Kidney epithelial cell (primary cell): ENCODE data around the gene P2RY12. TPM values are rescaled to one million over a fixed set of nuclear protein-coding genes. Genes with fewer than 3 reads are reported as not detected.
"Not testable (repeated sequence)": the region's sequence is repeated elsewhere in the genome, so short reads cannot be mapped to it uniquely, and the experiment has no call there.

Source experiments
- DNase-seq: peaks from one replicate; pipeline ENCODE4 v3.0.0-alpha.2; 2010; ENCODE audit warnings: low read depth
- H3K27me3 ChIP-seq: 2 replicates; pipeline ENCODE4 v1.6.0; 2011; ENCODE audit warnings: low read length; ENCODE audit not compliant: control insufficient read depth, insufficient read depth
- H3K36me3 ChIP-seq: 2 replicates; pipeline ENCODE4 v1.5.1; 2011; ENCODE audit warnings: low read length; ENCODE audit not compliant: control insufficient read depth, insufficient read depth
- H3K4me3 ChIP-seq: 2 replicates; pipeline ENCODE4 v1.5.1; 2011; ENCODE audit warnings: low read depth, mild to moderate bottlenecking, control low read depth, low read length
- total RNA-seq: library from RNA; depleted of rRNA; stranded (reverse); fragments of >200 nt; gene quantifications from 2 replicates; pipeline ENCODE4 v1.2.3, GENCODE V29; 2015
- TF ChIP-seq, protein P1 (sequence below): IDR thresholded peaks from 2 replicates; pipeline ENCODE4 v1.5.1; 2011; ENCODE audit warnings: mild to moderate bottlenecking, moderate library complexity, low read length, control low read depth, inconsistent platforms; ENCODE audit not compliant: insufficient read depth, poor library complexity, severe bottlenecking

The P2RY12 gene
- total RNA-seq, 1 donor from 2014 or later, result not detected

DNA sequence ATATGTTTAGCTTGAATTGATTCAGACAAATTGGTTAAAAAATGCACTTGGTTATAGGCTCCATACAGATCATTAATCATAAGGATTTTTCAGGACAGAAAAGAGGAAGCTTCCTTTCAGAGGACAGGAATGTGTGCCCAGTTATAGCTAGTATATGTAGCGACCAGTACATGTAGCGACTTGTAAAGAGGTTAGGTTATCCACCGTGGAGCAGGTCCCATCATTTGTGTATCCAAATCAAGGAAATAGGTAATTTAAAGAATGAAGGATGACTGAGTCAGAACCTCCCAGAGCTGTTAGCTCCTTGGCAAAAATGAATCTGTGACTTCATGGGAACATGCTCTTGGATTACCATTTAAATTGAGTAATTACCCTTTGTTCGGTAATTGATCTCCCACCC lies 15.8 kb upstream of the P2RY12 start:
- Histone ChIP-seq H3K4me3 (no peak overlapping the region), H3K36me3 (no peaks in the 10 kb centered on the region), H3K27me3 (no peaks in the 10 kb centered on the region)
- no peak for DNase-seq
- TF ChIP-seq, protein P1, sequence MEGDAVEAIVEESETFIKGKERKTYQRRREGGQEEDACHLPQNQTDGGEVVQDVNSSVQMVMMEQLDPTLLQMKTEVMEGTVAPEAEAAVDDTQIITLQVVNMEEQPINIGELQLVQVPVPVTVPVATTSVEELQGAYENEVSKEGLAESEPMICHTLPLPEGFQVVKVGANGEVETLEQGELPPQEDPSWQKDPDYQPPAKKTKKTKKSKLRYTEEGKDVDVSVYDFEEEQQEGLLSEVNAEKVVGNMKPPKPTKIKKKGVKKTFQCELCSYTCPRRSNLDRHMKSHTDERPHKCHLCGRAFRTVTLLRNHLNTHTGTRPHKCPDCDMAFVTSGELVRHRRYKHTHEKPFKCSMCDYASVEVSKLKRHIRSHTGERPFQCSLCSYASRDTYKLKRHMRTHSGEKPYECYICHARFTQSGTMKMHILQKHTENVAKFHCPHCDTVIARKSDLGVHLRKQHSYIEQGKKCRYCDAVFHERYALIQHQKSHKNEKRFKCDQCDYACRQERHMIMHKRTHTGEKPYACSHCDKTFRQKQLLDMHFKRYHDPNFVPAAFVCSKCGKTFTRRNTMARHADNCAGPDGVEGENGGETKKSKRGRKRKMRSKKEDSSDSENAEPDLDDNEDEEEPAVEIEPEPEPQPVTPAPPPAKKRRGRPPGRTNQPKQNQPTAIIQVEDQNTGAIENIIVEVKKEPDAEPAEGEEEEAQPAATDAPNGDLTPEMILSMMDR, result no peak

DNA sequence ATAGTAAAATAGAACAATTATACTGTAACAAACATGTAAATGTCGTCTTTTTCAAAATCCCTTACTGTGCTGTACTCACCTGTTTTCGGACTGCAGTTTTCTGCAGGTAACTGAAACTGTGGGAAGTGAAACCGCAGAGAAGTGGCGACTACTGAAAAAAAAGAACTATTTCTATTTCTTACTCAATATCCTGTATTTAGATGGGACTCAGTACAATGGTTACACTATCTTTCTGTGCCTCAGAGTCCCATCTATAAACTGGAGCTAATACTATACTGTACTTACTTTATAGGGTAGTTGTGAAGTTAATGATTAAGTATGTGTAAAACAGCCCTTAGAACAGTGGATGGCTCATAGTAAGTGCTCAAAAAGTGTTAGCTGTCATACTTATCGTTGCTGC lies 14.3 kb upstream of the P2RY12 start:
- DNase-seq, result no peak
- Histone ChIP-seq H3K27me3 (no peaks in the 10 kb centered on the region), H3K36me3 (no peaks in the 10 kb centered on the region), H3K4me3 (no peak overlapping the region)
- TF ChIP-seq, protein P1, result no peak

DNA sequence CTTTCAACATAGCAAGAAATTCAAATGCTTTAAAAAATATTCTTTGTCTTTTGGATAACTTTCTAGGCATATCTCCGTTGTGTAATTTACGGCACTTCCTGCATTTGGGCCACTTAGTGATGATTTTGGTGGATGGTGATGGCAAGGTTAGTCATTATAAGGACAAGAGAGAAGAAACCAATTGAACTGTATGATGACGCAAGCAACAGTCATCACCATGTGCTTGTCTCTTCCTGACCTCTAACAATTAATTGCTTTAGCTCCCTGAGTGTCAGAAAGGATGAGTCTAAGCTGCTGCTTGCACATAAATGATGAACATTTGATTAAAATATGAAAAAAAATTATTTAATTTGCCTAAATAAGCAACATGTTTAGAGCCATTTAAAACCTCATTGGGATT lies 11.3 kb upstream of the P2RY12 start:
- DNase-seq, result peak; percentile 38
- Histone ChIP-seq H3K4me3 (no peak overlapping the region), H3K36me3 (no peaks in the 10 kb centered on the region), H3K27me3 (no peaks in the 10 kb centered on the region)
- TF ChIP-seq, protein P1, result no peak

DNA sequence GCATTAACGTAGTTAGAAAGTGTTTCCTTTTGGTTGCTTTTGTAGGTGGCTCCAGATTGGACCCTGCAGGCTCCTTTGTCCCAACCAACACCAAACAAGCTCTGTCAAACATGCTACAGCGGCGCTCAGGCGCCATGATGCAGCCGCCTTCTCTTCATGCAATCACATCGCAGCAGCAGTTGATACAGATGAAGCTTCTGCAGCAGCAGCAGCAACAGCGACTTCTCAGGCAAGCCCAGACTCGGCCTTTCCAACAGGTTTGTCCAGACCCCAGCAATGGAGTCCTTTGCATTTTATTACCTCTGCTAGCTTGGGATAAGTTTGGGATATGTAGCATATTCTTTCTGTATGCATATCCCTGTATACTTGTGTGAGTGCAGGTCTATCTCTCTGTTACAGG lies 10.1 kb upstream of the P2RY12 start:
- Histone ChIP-seq H3K4me3 (no peak overlapping the region), H3K36me3 (no peaks in the 10 kb centered on the region), H3K27me3 (no peaks in the 10 kb centered on the region)
- TF ChIP-seq, protein P1, result no peak
- DNase-seq, result no peak

DNA sequence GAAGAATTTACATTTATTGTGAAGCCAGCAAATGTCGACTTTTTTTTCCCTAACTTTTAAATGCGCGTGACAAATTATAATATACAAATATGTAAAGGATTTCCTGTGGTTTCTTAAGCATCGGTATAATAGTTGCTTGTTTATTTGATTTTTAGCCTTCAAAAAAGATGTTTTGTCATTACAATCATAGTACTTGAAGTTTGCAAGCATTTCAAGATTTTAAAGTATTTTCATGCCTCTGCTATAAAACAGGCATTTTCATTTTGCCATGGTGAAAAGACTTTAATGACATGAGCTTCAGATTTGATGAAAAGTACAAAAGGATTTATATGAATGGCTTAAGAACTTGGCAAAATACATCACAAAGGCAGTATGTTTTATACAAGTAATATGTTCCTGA lies 9.4 kb upstream of the P2RY12 start:
- no peaks in the 10 kb centered on the region for H3K27me3 ChIP-seq
- DNase-seq, result no peak
- TF ChIP-seq, protein P1, result no peak
- H3K36me3 ChIP-seq, result no peaks in the 10 kb centered on the region
- no peak overlapping the region for H3K4me3 ChIP-seq

DNA sequence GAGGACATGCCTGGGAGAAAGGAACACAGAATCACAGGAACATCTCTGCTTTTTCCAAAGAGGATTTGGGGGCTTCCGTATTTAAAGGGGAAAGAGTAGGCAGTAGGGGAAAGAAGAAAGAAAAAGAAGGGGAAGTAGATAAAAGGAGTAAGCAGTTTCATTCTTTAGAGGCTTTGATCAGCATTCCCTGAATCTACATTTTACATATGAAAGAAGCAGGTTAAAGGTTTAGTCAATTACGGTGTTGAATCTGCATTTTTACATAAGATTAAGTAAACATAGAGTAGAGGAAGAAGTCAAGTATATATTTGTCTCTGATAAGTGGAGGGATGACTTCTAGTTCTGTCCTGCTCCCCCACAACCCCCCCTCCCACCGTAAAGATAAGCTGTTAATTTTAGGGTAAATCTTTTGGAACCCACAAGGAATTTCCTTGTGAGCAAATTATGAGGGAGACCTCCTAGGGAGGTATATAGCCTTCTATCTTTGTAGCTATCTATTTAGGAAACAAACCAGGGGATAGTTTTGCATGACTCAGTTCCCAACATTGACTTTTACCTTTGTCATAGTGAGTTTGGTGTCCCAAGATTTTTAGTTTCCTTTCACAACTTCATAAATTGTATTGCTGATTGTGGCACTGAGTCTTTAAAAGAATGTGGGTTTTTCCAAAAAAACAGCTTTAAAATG lies 8.7 kb upstream of the P2RY12 start:
- H3K36me3 ChIP-seq, result no peaks in the 10 kb centered on the region
- TF ChIP-seq, protein P1, result no peak
- H3K4me3 ChIP-seq, result no peak overlapping the region
- no peaks in the 10 kb centered on the region for H3K27me3 ChIP-seq
- no peak for DNase-seq

DNA sequence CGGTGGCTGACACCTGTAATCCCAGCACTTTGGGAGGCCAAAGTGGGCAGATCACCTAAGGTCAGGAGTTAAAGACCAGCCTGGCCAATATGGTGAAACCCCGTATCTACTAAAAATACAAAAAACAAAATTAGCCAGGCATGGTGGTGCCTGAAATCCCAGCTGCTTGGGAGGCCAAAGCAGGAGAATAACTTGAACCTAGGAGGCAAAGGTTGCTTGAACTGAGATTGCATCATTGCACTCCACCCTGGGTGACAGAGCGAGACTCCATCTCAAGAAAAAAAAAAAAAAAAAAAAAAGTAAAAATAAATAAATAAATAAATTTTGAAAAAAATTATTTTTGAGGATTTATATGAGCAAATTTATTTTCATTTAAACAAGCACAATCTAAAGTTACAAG lies 7.6 kb upstream of the P2RY12 start:
- not testable (repeated sequence) for H3K36me3 ChIP-seq, H3K4me3 ChIP-seq, DNase-seq, H3K27me3 ChIP-seq
